HepG2 (cell line): Measurements from ENCODE around the gene LENEP. TPM values are rescaled to one million over a fixed set of nuclear protein-coding genes. Genes with fewer than 3 reads are reported as not detected.

Source experiments
- ATAC-seq: fragments of 200-7000 bp; cut with Tn5 transposase; 3 replicates; pipeline ENCODE4 v1.9.1; 2020; ENCODE audit warnings: mild to moderate bottlenecking, moderate library complexity
- BruUV-seq: library from RNA; stranded (reverse); fragments of 400-500 nt; replicated peaks from 2 replicates; lab custom pipeline; 2021; lab: Mats Ljungman, UMichigan
- CTCF ChIA-PET: fragments of 300-600 bp; formaldehyde crosslinking; extraction: SDS; loops from one replicate; lab custom pipeline; 2021; ENCODE audit warnings: low total read pairs, inconsistent platforms, low intra/inter-chr PET ratio; lab: Yijun Ruan, JAX
- POLR2A ChIA-PET: fragments of 350-600 bp; sonication (Branson Sonifier 250); formaldehyde crosslinking; loops from one replicate; lab custom pipeline; 2020; ENCODE audit warnings: antibody characterized with exemption, inconsistent platforms; lab: Yijun Ruan, JAX
- DNase-seq: peaks from one replicate; pipeline ENCODE4 v3.0.0-alpha.2; 2015; ENCODE audit warnings: low spot score
- FAIRE-seq: peaks from 3 replicates; lab custom pipeline; 2011; peaks lifted over from hg19 to GRCh38; lab: Jason Lieb, UNC
- H2AFZ ChIP-seq: one replicate; pipeline ENCODE4 v1.6.1; 2011; ENCODE audit warnings: low read length, inconsistent platforms
- H3K27ac ChIP-seq: fragments of 300-600 bp; 3 replicates; pipeline ENCODE4 v1.8.0; 2011; ENCODE audit warnings: mixed run types, mild to moderate bottlenecking, mixed read lengths, low read length, inconsistent platforms; ENCODE audit not compliant: insufficient read depth; ENCODE audit errors: extremely low read length
- H3K27me3 ChIP-seq, 2 experiments: fragments of 200-600 bp in 1 of 2; 2 replicates in 1 of 2; 3 replicates in 1 of 2; pipeline versions ENCODE4 v1.6.0 to v1.8.0; 2011; ENCODE audit warnings: low read length in 2 of 2, mild to moderate bottlenecking in 2 of 2, moderate library complexity in 2 of 2, inconsistent platforms in 1 of 2; ENCODE audit not compliant: insufficient read depth in 2 of 2, control insufficient read depth in 1 of 2
- H3K36me3 ChIP-seq, 2 experiments: fragments of 200-600 bp in 1 of 2; replicated peaks in 1 of 2; 2 replicates in 1 of 2; 3 replicates in 1 of 2; pipeline versions ENCODE4 v1.5.1 to v1.8.0; 2011; ENCODE audit warnings: low read length in 2 of 2, inconsistent platforms in 1 of 2; ENCODE audit not compliant: insufficient read depth in 2 of 2, control insufficient read depth in 1 of 2
- H3K4me1 ChIP-seq: 2 replicates; pipeline ENCODE4 v1.5.1; 2012; ENCODE audit warnings: low read length, inconsistent platforms; ENCODE audit not compliant: insufficient read depth
- H3K4me2 ChIP-seq: 2 replicates; pipeline ENCODE4 v1.6.0; 2011; ENCODE audit warnings: low read depth, low read length, inconsistent platforms
- H3K4me3 ChIP-seq, 3 experiments: fragments of 200-600 bp in 1 of 3; sonication (generic), shearing (Covaris generic) in 1 of 3; replicated peaks in 1 of 3; 2 replicates each; pipeline ENCODE4 v1.5.1; 2011 to 2016; ENCODE audit warnings: low read length in 3 of 3, inconsistent platforms in 2 of 3, low read depth in 2 of 3, mild to moderate bottlenecking in 2 of 3, control low read depth in 1 of 3, mixed read lengths in 1 of 3; ENCODE audit not compliant: insufficient read depth in 1 of 3
- H3K79me2 ChIP-seq: one replicate; pipeline ENCODE4 v1.6.1; 2011; ENCODE audit warnings: low read length, inconsistent platforms; ENCODE audit not compliant: insufficient read depth
- H3K9ac ChIP-seq: 2 replicates; pipeline ENCODE4 v1.6.0; 2011; ENCODE audit warnings: mild to moderate bottlenecking, low read depth, low read length, inconsistent platforms; ENCODE audit not compliant: insufficient read depth
- H3K9me3 ChIP-seq: 2 replicates; pipeline ENCODE4 v1.5.1; 2012; ENCODE audit warnings: mild to moderate bottlenecking, low read length
- H4K20me1 ChIP-seq: 2 replicates; pipeline ENCODE4 v1.6.0; 2011; ENCODE audit warnings: inconsistent platforms, mild to moderate bottlenecking, low read length, moderate library complexity; ENCODE audit not compliant: insufficient read depth
- PHF20 ChIP-seq: sonication (generic); formaldehyde crosslinking; IDR thresholded peaks from 2 replicates; pipeline ENCODE4 v1.5.0; 2020; ENCODE audit warnings: mild to moderate bottlenecking, missing genetic modification reagents
- RFXAP ChIP-seq: sonication (generic); formaldehyde crosslinking; IDR thresholded peaks from 2 replicates; pipeline ENCODE4 v1.4.0; 2020; ENCODE audit warnings: missing genetic modification reagents, borderline replicate concordance
- RXRA ChIP-seq: sonication (generic); formaldehyde crosslinking; IDR thresholded peaks from 2 replicates; pipeline ENCODE4 v1.5.1; 2020; ENCODE audit warnings: missing genetic modification reagents
- SMAD3 ChIP-seq: sonication (generic); formaldehyde crosslinking; IDR thresholded peaks from 2 replicates; pipeline ENCODE4 v1.4.0; 2020; ENCODE audit warnings: missing genetic modification reagents
- ZC3H13 ChIP-seq: sonication (generic); formaldehyde crosslinking; IDR thresholded peaks from 2 replicates; pipeline ENCODE4 v1.8.1; 2023; ENCODE audit warnings: mild to moderate bottlenecking, missing genetic modification reagents, moderate library complexity
- ZNF180 ChIP-seq: sonication (generic); formaldehyde crosslinking; IDR thresholded peaks from 2 replicates; pipeline ENCODE4 v1.4.0; 2020; ENCODE audit warnings: low read depth, missing genetic modification reagents, borderline replicate concordance
- WGBS: methylation state at CpG from one replicate; pipeline ENCODE4 v1.1.6; 2017; ENCODE audit warnings: low lambda C conversion rate; 5-methylcytosine and 5-hydroxymethylcytosine counted together
- in situ Hi-C: cut with HindIII; loops from 2 replicates; pipeline ENCODE4 v1.10.0; 2017; ENCODE audit warnings: low pct_unique_long_range_greater_than_20kb; ENCODE audit not compliant: extremely low pct_ligation_motif_present
- intact Hi-C: fragments of 100-400 bp; cut with micrococcal nuclease; formaldehyde crosslinking; loops from one replicate; pipeline ENCODE4 v1.10.0; 2022; ENCODE audit not compliant: unreplicated experiment
- polyA plus RNA-seq, 8 experiments: library from polyadenylated mRNA; depleted of rRNA in 3 of 8; stranded (reverse) in 7 of 8; unstranded in 1 of 8; fragments of >200 nt; fragmentation: Illumina TruSeq in 4 of 8; extraction: Trizol in 4 of 8; gene quantifications; 2 replicates each; pipeline versions ENCODE4 v1.2.1 to v1.2.3, GENCODE V29; 2011 to 2016; ENCODE audit warnings: low read depth in 4 of 8, missing spikeins in 1 of 8, mixed read lengths in 1 of 8; ENCODE audit not compliant: insufficient read depth in 1 of 8
- total RNA-seq, 5 experiments: library from RNA; depleted of rRNA; stranded (reverse); fragments of >200 nt; fragmentation: Illumina TruSeq; extraction: Trizol; gene quantifications; 2 replicates each; pipeline ENCODE4 v1.2.3, GENCODE V29; 2016; ENCODE audit warnings: low read depth in 1 of 5
- TF ChIP-seq, protein P1 (sequence below): IDR thresholded peaks from 2 replicates; pipeline ENCODE4 v1.6.1; 2012; ENCODE audit warnings: low read depth, low read length, improper control_type of control experiment
- TF ChIP-seq, protein P2 (sequence below), 2 experiments: sonication (generic) in 1 of 2; formaldehyde crosslinking in 1 of 2; IDR thresholded peaks; 2 replicates each; pipeline versions ENCODE4 v1.4.0 to v1.6.1; 2018 to 2020; ENCODE audit warnings: missing genetic modification reagents in 2 of 2, borderline replicate concordance in 1 of 2, low read depth in 1 of 2, mild to moderate bottlenecking in 1 of 2, missing biosample characterization in 1 of 2
- TF ChIP-seq, protein P3 (sequence below): sonication (generic); formaldehyde crosslinking; IDR thresholded peaks from 2 replicates; pipeline ENCODE4 v1.5.0; 2020; ENCODE audit warnings: mild to moderate bottlenecking, missing genetic modification reagents, borderline replicate concordance

Gene LENEP
- total and polyA plus RNA-seq, 2 of the 13 experiments (the other 11 are each of a cell fraction or from before 2014, with no cell fraction given), result 0.29 TPM; not detected in 1

DNA sequence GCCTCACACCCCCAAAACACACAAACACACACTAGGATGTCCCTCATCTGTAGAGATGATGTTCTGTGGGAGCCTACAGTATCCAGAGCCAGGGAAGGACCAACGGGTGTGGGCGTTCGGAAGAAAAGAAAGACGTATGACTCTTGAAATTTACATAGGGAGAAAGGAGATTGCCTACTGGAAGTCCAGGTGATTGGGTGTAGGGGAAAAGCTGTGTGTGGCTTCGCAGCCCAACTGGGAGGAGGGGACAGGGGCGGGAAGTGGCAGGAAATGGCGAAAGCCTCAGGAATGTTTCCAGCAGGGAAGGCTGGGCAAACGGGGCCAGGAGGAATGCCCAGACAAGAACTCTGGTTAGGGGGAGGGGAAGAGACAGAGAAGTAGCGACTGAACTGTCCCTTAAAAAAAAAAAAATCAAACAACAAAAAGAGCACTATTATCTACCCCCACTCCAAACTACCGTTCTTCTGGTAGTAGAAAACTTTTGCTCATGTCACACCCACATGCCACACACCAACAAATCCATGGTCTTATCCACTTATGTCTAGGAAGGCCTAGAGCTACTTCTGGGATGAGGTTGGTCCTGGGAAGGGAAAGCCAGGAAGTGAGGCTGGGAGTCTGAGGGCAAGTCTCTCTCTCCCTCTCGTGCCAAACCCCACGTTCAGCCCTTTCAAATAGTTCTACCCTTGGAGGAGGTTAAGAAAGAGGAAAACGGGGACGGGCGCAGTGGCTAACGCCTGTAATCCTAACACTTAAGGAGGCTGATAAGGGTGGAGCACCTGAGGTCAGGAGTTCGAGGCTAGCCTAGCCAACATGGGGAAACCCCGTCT, 20.7 kb upstream of the LENEP start:
- peaks cover 70% of the 10 kb centered on the region for H3K4me1 ChIP-seq
- in situ Hi-C loops, result no loop called here
- TF ChIP-seq PHF20 (CRISPR knock-in tag) (0 out of 2 replicates have a peak, but pooled peaks have one; percentile 46), SMAD3 (CRISPR knock-in tag) (peak; percentile 23; the same call in 1 of the 2 replicates), ZNF180 (no peak), RXRA (peak; percentile 60; the same call in 1 of the 2 replicates), RFXAP (CRISPR knock-in tag) (no peak), ZC3H13 (CRISPR knock-in tag) (no peak)
- TF ChIP-seq, protein P1, sequence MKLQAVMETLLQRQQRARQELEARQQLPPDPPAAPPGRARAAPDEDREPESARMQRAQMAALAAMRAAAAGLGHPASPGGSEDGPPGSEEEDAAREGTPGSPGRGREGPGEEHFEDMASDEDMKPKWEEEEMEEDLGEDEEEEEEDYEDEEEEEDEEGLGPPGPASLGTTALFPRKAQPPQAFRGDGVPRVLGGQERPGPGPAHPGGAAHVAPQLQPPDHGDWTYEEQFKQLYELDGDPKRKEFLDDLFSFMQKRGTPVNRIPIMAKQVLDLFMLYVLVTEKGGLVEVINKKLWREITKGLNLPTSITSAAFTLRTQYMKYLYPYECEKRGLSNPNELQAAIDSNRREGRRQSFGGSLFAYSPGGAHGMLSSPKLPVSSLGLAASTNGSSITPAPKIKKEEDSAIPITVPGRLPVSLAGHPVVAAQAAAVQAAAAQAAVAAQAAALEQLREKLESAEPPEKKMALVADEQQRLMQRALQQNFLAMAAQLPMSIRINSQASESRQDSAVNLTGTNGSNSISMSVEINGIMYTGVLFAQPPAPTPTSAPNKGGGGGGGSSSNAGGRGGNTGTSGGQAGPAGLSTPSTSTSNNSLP, result no peak
- TF ChIP-seq, protein P2, sequence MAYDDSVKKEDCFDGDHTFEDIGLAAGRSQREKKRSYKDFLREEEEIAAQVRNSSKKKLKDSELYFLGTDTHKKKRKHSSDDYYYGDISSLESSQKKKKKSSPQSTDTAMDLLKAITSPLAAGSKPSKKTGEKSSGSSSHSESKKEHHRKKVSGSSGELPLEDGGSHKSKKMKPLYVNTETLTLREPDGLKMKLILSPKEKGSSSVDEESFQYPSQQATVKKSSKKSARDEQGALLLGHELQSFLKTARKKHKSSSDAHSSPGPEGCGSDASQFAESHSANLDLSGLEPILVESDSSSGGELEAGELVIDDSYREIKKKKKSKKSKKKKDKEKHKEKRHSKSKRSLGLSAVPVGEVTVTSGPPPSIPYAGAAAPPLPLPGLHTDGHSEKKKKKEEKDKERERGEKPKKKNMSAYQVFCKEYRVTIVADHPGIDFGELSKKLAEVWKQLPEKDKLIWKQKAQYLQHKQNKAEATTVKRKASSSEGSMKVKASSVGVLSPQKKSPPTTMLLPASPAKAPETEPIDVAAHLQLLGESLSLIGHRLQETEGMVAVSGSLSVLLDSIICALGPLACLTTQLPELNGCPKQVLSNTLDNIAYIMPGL (CRISPR knock-in tag; IDR thresholded peaks at IDR 0.05; ENCODE audit: borderline replicate concordance in 1 of 2, low read depth in 1 of 2), result no peak; a peak in 1 of 4 replicates
- TF ChIP-seq, protein P3, sequence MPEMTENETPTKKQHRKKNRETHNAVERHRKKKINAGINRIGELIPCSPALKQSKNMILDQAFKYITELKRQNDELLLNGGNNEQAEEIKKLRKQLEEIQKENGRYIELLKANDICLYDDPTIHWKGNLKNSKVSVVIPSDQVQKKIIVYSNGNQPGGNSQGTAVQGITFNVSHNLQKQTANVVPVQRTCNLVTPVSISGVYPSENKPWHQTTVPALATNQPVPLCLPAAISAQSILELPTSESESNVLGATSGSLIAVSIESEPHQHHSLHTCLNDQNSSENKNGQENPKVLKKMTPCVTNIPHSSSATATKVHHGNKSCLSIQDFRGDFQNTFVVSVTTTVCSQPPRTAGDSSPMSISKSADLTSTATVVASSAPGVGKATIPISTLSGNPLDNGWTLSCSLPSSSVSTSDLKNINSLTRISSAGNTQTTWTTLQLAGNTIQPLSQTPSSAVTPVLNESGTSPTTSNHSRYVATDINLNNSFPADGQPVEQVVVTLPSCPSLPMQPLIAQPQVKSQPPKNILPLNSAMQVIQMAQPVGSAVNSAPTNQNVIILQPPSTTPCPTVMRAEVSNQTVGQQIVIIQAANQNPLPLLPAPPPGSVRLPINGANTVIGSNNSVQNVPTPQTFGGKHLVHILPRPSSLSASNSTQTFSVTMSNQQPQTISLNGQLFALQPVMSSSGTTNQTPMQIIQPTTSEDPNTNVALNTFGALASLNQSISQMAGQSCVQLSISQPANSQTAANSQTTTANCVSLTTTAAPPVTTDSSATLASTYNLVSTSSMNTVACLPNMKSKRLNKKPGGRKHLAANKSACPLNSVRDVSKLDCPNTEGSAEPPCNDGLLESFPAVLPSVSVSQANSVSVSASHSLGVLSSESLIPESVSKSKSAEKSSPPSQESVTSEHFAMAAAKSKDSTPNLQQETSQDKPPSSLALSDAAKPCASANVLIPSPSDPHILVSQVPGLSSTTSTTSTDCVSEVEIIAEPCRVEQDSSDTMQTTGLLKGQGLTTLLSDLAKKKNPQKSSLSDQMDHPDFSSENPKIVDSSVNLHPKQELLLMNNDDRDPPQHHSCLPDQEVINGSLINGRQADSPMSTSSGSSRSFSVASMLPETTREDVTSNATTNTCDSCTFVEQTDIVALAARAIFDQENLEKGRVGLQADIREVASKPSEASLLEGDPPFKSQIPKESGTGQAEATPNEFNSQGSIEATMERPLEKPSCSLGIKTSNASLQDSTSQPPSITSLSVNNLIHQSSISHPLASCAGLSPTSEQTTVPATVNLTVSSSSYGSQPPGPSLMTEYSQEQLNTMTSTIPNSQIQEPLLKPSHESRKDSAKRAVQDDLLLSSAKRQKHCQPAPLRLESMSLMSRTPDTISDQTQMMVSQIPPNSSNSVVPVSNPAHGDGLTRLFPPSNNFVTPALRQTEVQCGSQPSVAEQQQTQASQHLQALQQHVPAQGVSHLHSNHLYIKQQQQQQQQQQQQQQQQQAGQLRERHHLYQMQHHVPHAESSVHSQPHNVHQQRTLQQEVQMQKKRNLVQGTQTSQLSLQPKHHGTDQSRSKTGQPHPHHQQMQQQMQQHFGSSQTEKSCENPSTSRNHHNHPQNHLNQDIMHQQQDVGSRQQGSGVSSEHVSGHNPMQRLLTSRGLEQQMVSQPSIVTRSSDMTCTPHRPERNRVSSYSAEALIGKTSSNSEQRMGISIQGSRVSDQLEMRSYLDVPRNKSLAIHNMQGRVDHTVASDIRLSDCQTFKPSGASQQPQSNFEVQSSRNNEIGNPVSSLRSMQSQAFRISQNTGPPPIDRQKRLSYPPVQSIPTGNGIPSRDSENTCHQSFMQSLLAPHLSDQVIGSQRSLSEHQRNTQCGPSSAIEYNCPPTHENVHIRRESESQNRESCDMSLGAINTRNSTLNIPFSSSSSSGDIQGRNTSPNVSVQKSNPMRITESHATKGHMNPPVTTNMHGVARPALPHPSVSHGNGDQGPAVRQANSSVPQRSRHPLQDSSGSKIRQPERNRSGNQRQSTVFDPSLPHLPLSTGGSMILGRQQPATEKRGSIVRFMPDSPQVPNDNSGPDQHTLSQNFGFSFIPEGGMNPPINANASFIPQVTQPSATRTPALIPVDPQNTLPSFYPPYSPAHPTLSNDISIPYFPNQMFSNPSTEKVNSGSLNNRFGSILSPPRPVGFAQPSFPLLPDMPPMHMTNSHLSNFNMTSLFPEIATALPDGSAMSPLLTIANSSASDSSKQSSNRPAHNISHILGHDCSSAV, result no peak

More for the DNA sequence above, 20.7 kb upstream of the LENEP start:
- H3K27me3 ChIP-seq, result no peaks in the 10 kb centered on the region; a peak in 1 of 5 replicates
- intact Hi-C loops, result loop anchor here (1.0 to 2.0 kb wide), 2 partner anchors 16 to 28 kb away; partner anchors contain the start of gene PBXIP1
- H3K27ac ChIP-seq, result peak overlapping the region; percentile 100
- H3K79me2 ChIP-seq, result peaks cover 69% of the 10 kb centered on the region
- ATAC-seq (peak; percentile 41), FAIRE-seq (peak; percentile 94), DNase-seq (peak; percentile 95)
- H3K9ac ChIP-seq, result peak overlapping the region; percentile 98
- WGBS, result 2% methylated on average over 18 of the region's 18 CpGs
- TSS peak; percentile 86 for BruUV-seq
- H3K4me3 ChIP-seq, result peak overlapping the region; percentile 65 to 84 (median 70)
- no peaks in the 10 kb centered on the region for H4K20me1 ChIP-seq
- H3K4me2 ChIP-seq, result peak overlapping the region; percentile 100
- H3K9me3 ChIP-seq, result no peaks in the 10 kb centered on the region
- ChIA-PET CTCF (interaction anchor here (1.0 kb wide), 1 partner anchor 10 kb away, joined by 3 read pairs; no protein-coding TSS in a partner anchor), POLR2A (interaction anchor here (0.7 to 6.6 kb wide), 25 partner anchors 11 to 753 kb away, joined by 3 to 148 read pairs (median 9); partner anchors contain the start of genes ADAM15, FLAD1, LENEP and PBXIP1)
- H3K36me3 ChIP-seq, result peaks cover 5 to 17% of the 10 kb centered on the region in 2 experiments; a peak in 4 of 5 replicates
- no peak overlapping the region for H2AFZ ChIP-seq
